Mammary epithelial cell (primary cell): ENCODE results near the gene BTBD6.

Experiments used
- EZH2 ChIP-seq: IDR thresholded peaks from 2 replicates; pipeline ENCODE4 v1.6.1; 2012; ENCODE audit warnings: low read length, inconsistent platforms, borderline replicate concordance
- TF ChIP-seq, protein P1 (sequence below), 2 donors: IDR thresholded peaks in 1 of 2; conservative IDR thresholded peaks in 1 of 2; 2 replicates each; pipeline ENCODE4 v1.5.1; 2011 to 2012; ENCODE audit warnings: inconsistent platforms in 2 of 2, low read length in 2 of 2, mild to moderate bottlenecking in 2 of 2, control low read depth in 1 of 2, low read depth in 1 of 2; ENCODE audit not compliant: insufficient read depth in 1 of 2; ENCODE audit errors: extremely low read depth in 1 of 2

DNA sequence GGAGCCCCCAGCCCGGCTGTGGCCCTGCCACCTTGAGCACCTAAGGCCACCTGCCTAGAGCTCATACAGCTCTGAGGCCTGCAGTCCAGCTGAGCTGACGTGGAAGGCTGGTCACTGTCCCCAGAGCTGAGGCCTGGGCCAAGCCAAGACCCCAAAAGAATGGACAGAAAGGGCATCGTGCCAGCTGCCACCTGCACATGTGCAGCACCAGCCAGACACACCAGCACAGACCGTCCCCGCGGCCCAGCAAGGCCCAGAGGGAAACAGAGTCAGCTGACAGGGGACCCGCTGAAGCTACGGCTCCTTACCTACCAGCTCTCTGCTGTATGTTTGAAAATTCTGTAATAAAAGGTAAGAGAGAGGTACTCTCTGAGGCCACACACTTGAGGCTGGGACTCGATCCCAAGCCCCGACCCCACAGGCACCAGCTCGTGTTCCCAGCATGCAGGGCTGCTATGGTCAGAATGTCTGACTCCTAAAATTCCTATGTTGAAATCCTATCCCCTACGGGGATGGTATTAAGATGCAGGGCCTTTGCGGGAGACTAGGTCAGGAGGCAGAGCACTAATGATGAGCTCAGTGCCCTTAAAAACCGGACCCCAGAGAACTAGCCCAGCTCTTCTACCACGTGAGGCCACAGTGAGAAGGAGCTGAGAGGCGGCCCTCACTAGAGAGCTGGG lies 27.1 kb downstream of the BTBD6 start:
- TF ChIP-seq, protein P1, sequence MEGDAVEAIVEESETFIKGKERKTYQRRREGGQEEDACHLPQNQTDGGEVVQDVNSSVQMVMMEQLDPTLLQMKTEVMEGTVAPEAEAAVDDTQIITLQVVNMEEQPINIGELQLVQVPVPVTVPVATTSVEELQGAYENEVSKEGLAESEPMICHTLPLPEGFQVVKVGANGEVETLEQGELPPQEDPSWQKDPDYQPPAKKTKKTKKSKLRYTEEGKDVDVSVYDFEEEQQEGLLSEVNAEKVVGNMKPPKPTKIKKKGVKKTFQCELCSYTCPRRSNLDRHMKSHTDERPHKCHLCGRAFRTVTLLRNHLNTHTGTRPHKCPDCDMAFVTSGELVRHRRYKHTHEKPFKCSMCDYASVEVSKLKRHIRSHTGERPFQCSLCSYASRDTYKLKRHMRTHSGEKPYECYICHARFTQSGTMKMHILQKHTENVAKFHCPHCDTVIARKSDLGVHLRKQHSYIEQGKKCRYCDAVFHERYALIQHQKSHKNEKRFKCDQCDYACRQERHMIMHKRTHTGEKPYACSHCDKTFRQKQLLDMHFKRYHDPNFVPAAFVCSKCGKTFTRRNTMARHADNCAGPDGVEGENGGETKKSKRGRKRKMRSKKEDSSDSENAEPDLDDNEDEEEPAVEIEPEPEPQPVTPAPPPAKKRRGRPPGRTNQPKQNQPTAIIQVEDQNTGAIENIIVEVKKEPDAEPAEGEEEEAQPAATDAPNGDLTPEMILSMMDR (conservative IDR thresholded peaks at IDR 0.05 in 1 of 2, IDR thresholded peaks at IDR 0.05 in 1 of 2; ENCODE audit: extremely low read depth in 1 of 2, insufficient read depth in 1 of 2, low read depth in 1 of 2, low read length in 2 of 2) = no peak
- no peak for TF ChIP-seq EZH2
